GM12878 (cell line): ENCODE measurements around the gene ARMC9.

ENCODE experiments used
- CHD2 ChIP-seq: IDR thresholded peaks from 2 replicates; pipeline ENCODE4 v1.6.1; 2011; ENCODE audit warnings: low read depth, low read length, improper control_type of control experiment, borderline replicate concordance
- CTCF ChIP-seq, 3 experiments: IDR thresholded peaks in 2 of 3; conservative IDR thresholded peaks in 1 of 3; 2 replicates each; pipeline ENCODE4 v1.5.1; 2011; ENCODE audit warnings: low read depth in 3 of 3, low read length in 3 of 3, mild to moderate bottlenecking in 3 of 3, control low read depth in 2 of 3, moderate library complexity in 2 of 3, inconsistent platforms in 1 of 3, mixed read lengths in 1 of 3; ENCODE audit not compliant: control insufficient read depth in 2 of 3, insufficient read depth in 1 of 3; ENCODE audit errors: extremely low read depth in 1 of 3
- EGR1 ChIP-seq, 2 experiments: IDR thresholded peaks; 1 replicate in 1 of 2; 2 replicates in 1 of 2; pipeline ENCODE4 v1.6.1; 2011 to 2012; ENCODE audit warnings: low read depth in 2 of 2, low read length in 2 of 2, borderline replicate concordance in 1 of 2, mild to moderate bottlenecking in 1 of 2, moderate library complexity in 1 of 2
- HCFC1 ChIP-seq: fragments of 150-350 bp; IDR thresholded peaks from 2 replicates; pipeline ENCODE4 v1.6.1; 2014; ENCODE audit warnings: low read length
- JUNB ChIP-seq: IDR thresholded peaks from 2 replicates; pipeline ENCODE4 v1.6.1; 2016; ENCODE audit warnings: antibody characterized with exemption, mild to moderate bottlenecking
- POLR2A ChIP-seq: IDR thresholded peaks from 2 replicates; pipeline ENCODE4 v1.6.1; 2011; ENCODE audit warnings: low read depth, mild to moderate bottlenecking, low read length
- POLR2AphosphoS5 ChIP-seq: IDR thresholded peaks from 2 replicates; pipeline ENCODE4 v1.6.1; 2011; ENCODE audit warnings: mild to moderate bottlenecking, low read length, inconsistent platforms

GRCh38 chr2:231228974-231229529, 30.6 kb downstream of the ARMC9 start:
- TF ChIP-seq POLR2A (no peak), POLR2AphosphoS5 (no peak), EGR1 (IDR thresholded peaks at IDR 0.05; ENCODE audit: borderline replicate concordance in 1 of 2, low read depth in 2 of 2, low read length in 2 of 2) (no peak), CTCF (IDR thresholded peaks at IDR 0.05 in 2 of 3, conservative IDR thresholded peaks at IDR 0.05 in 1 of 3; ENCODE audit: control insufficient read depth in 2 of 3, extremely low read depth in 1 of 3, insufficient read depth in 1 of 3, low read depth in 3 of 3, low read length in 3 of 3) (no peak), HCFC1 (no peak), JUNB (no peak), CHD2 (no peak)
